ENCODE data around the gene ZNF765. TPM values are rescaled to one million over a fixed set of nuclear protein-coding genes. Genes with fewer than 3 reads are reported as not detected.
"Not testable (repeated sequence)": the region's sequence is repeated elsewhere in the genome, so short reads cannot be mapped to it uniquely, and the experiment has no call there.

The ZNF765 gene
- total RNA-seq, 2 donors from 2014 or later, result 10.3 to 18.5 TPM

DNA sequence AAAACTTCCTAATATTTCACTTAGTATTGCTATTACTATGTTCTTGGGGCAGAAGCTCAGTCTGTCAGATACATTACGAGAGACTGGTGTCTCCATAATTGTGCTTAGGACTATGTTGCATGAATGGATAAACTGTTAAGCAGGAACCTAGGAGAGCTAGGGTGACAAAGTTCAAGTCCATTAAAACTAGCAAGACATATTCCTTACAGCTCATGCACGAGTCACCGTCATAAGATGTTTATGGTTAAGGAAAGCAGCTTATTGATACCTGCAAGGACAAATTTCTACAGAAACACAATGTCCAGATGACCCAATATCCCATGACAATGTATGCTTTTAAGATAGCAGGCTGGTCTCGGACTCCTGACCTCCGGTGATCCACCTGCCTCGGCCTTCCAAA lies 66.9 kb downstream of the ZNF765 start:
- Histone ChIP-seq H3K27me3 (replicated peaks; ENCODE audit: insufficient read depth) (no peaks in the 10 kb centered on the region), H3K4me3 (no peak overlapping the region), H3K27ac (no peak overlapping the region), H3K9me3 (peaks cover 28% of the 10 kb centered on the region), H3K36me3 (no peaks in the 10 kb centered on the region), H3K4me1 (ENCODE audit: control insufficient read depth in 1 of 2, low read depth in 2 of 2) (peaks cover 3 to 5% of the 10 kb centered on the region in 2 donors)
- DNase-seq (ENCODE audit: low spot score) (no peak), ATAC-seq (ENCODE audit: insufficient number of reproducible peaks, low FRiP score, low read depth) (no peak)
- TF ChIP-seq CTCF (IDR thresholded peaks at IDR 0.05), result no peak

DNA sequence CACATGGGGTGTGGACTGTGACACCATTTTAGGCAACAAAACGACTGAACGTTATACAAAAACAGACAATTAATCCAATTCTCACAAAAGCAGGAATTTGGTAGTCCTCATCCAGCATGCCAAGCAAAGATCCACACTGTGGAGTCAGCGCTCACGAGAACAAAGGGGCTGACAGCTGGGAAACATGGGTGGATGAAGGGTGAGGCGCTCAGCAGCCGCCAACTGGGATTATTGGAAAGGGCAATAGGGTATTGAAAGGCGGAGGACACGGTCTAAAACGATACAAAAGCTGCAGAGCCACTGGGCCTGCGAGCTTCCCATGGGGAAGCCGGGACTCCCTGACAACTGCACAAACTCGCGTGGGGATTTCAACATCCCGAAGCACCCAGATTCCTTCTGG lies 67.9 kb downstream of the ZNF765 start:
- H3K27ac ChIP-seq, result no peak overlapping the region
- peaks cover 5 to 8% of the 10 kb centered on the region in 2 donors for H3K4me1 ChIP-seq (ENCODE audit: control insufficient read depth in 1 of 2, low read depth in 2 of 2)
- no peak for DNase-seq (ENCODE audit: low spot score)
- H3K27me3 ChIP-seq (replicated peaks; ENCODE audit: insufficient read depth), result no peaks in the 10 kb centered on the region
- H3K9me3 ChIP-seq, result peaks cover 18% of the 10 kb centered on the region
- no peaks in the 10 kb centered on the region for H3K36me3 ChIP-seq
- no peak for TF ChIP-seq CTCF (IDR thresholded peaks at IDR 0.05)
- no peak for ATAC-seq (ENCODE audit: insufficient number of reproducible peaks, low FRiP score, low read depth)
- H3K4me3 ChIP-seq, result peak overlapping the region; percentile 19

DNA sequence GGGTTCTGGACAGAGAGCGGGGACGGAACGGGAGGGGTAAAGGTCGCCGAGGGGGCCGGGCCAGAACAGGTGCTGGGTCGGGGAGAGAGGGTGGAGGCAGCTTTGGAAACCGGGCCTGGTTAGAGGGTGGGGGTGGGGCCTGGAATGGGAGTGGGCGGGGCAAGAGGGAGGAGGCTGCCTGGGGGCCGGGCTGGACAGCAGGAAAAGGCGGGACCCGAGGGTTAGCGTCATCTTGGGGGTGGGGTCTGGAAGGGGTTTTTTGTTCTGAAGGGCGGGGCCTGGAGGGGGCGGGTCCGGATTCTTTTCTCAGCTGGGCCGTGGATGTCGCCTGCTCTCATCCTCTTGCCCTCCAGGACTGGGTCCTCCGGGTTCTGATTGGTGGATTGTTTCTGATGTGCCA lies 68.3 kb downstream of the ZNF765 start:
- Histone ChIP-seq H3K9me3 (peaks cover 16% of the 10 kb centered on the region), H3K4me1 (ENCODE audit: control insufficient read depth in 1 of 2, low read depth in 2 of 2) (peaks cover 5 to 10% of the 10 kb centered on the region in 2 donors), H3K4me3 (peak overlapping the region; percentile 19), H3K27me3 (replicated peaks; ENCODE audit: insufficient read depth) (no peaks in the 10 kb centered on the region), H3K36me3 (no peaks in the 10 kb centered on the region), H3K27ac (no peak overlapping the region)
- DNase-seq (ENCODE audit: low spot score) (no peak), ATAC-seq (ENCODE audit: insufficient number of reproducible peaks, low FRiP score, low read depth) (no peak)
- TF ChIP-seq CTCF (IDR thresholded peaks at IDR 0.05), result no peak

- Histone ChIP-seq H3K27me3 (replicated peaks; ENCODE audit: insufficient read depth) (no peaks in the 10 kb centered on the region), H3K4me1 (ENCODE audit: control insufficient read depth in 1 of 2, low read depth in 2 of 2) (peaks cover 5 to 12% of the 10 kb centered on the region in 2 donors), H3K9me3 (no peaks in the 10 kb centered on the region), H3K36me3 (no peaks in the 10 kb centered on the region), H3K4me3 (peak overlapping the region; percentile 94), H3K27ac (no peak overlapping the region)
- no peak for ATAC-seq (ENCODE audit: insufficient number of reproducible peaks, low FRiP score, low read depth)
- no peak for DNase-seq (ENCODE audit: low spot score)
- no peak for TF ChIP-seq CTCF (IDR thresholded peaks at IDR 0.05)
Measured at GRCh38 chr19:53466726-53467484, 72.0 kb downstream of the ZNF765 start.

- H3K36me3 ChIP-seq, result no peaks in the 10 kb centered on the region
- no peaks in the 10 kb centered on the region for H3K27me3 ChIP-seq (replicated peaks; ENCODE audit: insufficient read depth)
- H3K4me3 ChIP-seq, result peak within 1 kb of the TSS; percentile 94
- H3K9me3 ChIP-seq, result no peaks in the 10 kb centered on the region
- no peak for TF ChIP-seq CTCF (IDR thresholded peaks at IDR 0.05)
- ATAC-seq (ENCODE audit: insufficient number of reproducible peaks, low FRiP score, low read depth) (peak; percentile 96), DNase-seq (ENCODE audit: low spot score) (peak; percentile 89)
- peak within 1 kb of the TSS in 1 of 2 donors; percentile 55 for H3K27ac ChIP-seq
- H3K4me1 ChIP-seq (ENCODE audit: control insufficient read depth in 1 of 2, low read depth in 2 of 2), result peaks cover 5 to 12% of the 10 kb centered on the region in 2 donors
Measured at GRCh38 chr19:53467485-53468262, 72.7 kb downstream of the ZNF765 start, which contains the start of gene ZNF813. ZNF813 (plus strand) TSS chr19:53467733; CDS start chr19:53483823, 16,090 bp downstream.

DNA sequence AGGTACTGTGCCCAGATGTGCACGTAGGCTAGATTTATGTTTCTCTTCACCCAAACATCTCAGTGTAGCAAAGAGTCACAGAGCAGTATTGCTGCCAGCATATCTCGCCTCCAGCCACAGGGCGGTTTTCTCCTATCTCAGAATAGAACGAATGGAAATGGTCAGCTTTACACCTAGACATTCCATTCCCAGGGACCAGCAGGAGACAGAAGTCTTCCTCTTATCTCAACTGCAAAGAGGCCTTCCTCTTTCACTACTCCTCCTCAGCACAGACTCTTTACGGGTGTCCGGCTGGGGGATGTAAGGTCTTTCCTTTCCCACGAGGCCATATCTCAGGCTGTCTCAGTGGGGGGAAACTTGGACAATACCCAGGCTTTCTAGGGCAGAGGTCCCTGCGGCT lies 73.7 kb downstream of the ZNF765 start:
- DNase-seq (ENCODE audit: low spot score); ATAC-seq (ENCODE audit: insufficient number of reproducible peaks, low FRiP score, low read depth): not testable (repeated sequence)
- H3K4me3 ChIP-seq, result peak overlapping the region; percentile 94

More for the DNA sequence above, 73.7 kb downstream of the ZNF765 start:
- H3K4me1 ChIP-seq (ENCODE audit: control insufficient read depth in 1 of 2, low read depth in 2 of 2), result peaks cover 5 to 12% of the 10 kb centered on the region in 2 donors
- not testable (repeated sequence) for H3K27me3 ChIP-seq (replicated peaks; ENCODE audit: insufficient read depth); H3K27ac ChIP-seq; H3K36me3 ChIP-seq; H3K9me3 ChIP-seq
